ENCODE data around the gene AKT2.

The AKT2 gene

DNA sequence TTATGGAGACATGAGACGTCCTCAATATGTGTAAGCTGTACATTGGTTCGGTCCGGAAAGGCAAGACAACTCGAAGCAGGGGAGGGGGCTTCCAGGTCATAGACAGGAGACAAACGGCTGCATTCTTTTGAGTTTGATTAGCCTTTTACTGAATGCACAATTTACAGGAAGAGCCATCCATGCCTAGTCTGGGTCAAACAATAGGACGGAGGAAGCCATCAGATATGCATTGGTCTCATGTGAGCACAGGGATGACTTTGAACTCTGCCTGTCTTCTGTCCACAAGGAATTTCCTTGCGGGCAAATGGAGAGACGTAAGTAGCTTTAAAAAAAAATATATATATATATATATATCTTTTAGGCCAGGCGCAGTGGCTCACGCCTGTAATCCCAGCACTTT, 56.8 kb downstream of the AKT2 start:
- TF ChIP-seq, protein P1, sequence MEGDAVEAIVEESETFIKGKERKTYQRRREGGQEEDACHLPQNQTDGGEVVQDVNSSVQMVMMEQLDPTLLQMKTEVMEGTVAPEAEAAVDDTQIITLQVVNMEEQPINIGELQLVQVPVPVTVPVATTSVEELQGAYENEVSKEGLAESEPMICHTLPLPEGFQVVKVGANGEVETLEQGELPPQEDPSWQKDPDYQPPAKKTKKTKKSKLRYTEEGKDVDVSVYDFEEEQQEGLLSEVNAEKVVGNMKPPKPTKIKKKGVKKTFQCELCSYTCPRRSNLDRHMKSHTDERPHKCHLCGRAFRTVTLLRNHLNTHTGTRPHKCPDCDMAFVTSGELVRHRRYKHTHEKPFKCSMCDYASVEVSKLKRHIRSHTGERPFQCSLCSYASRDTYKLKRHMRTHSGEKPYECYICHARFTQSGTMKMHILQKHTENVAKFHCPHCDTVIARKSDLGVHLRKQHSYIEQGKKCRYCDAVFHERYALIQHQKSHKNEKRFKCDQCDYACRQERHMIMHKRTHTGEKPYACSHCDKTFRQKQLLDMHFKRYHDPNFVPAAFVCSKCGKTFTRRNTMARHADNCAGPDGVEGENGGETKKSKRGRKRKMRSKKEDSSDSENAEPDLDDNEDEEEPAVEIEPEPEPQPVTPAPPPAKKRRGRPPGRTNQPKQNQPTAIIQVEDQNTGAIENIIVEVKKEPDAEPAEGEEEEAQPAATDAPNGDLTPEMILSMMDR (IDR thresholded peaks at IDR 0.05; ENCODE audit: low read depth, low read length) = no peak
- DNase-seq (ENCODE audit: extremely low read depth, low read depth) = no peak

DNA sequence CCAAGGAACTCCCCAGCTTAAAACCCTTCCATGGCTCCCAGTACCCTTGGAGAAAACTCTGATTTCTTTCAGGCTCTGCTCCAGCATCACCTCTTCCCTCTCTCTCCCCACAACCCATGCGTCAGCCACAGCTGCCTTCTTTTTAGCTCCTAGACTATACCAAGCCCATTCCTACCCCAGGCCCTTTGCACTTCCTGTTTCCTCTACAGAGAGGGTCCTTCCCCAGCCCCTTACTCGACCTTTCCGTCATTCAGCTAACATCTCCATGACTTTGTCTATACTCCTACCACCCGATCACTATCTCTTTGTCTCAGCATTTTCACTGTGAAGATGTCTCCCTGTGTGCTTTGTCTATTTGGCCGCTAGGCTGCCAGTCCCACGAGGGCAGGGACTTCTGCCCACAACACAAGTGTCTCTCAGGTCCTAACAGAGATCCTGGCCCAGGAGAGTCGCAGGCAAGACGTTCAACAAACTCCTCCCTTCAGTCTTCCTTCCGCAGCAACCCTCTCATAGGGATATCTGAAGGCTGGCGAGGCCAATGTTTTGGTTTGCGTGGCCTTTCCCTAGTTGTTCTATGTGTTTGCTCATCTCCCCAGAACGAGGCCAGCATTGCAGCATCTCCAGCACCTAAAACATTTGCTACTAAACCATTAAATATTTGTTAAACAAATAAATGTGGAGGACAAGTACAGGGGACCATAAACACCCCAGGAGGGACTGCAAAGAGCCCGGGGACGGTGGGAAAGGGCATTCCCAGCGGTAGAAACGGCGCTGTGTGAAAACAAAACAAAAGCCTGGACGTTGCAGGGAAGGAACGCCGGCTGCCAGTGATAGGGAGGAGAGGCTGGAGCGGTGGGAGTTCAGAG, 59.5 kb downstream of the AKT2 start:
- TF ChIP-seq, protein P1 (IDR thresholded peaks at IDR 0.05; ENCODE audit: low read depth, low read length) = peak; percentile 3; the same call in 1 of the 2 replicates
- DNase-seq (ENCODE audit: extremely low read depth, low read depth) = no peak

DNA sequence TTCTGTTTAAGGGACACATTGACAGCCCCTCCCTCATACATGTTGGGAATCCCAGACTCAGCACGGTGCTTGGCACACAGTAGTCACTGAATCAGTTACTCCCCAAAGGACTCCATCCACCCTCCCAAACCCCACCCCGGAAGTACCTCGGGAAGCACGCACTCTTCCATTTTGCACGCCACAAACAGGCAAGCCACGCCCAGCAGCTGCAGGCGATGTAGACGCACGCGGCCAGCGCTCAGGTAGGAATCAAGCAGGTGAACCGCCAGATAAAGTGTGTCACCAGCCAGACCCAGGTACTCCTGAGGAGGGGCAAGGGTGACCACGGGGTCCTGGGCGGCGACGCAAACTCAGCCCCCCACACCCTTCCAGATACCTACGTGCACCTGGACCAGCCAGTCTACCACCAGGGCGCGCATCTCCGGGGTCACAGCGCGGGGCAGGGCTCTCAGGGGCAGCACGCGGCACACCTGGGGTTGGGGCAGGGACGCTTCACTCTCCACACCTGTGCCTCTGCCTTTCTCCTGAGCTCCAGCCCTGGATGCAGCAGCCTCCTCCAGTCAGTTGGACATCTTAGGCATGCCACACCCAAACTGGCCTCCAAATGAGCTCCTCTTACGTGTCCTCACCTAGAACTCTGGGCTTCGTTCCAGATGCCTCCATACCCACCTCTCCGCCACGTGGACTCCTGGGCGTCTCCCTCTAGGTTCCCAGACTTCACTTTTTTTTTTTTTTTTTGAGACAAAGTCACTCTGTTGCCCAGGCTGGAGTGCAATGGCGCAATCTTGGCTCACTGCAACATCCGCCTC, 60.6 kb downstream of the AKT2 start:
- TF ChIP-seq, protein P1 (IDR thresholded peaks at IDR 0.05; ENCODE audit: low read depth, low read length) = no peak

GRCh38 chr19:40223135-40223822, 61.9 kb downstream of the AKT2 start:
- DNase-seq (ENCODE audit: extremely low read depth, low read depth) = no peak
- TF ChIP-seq, protein P1 (IDR thresholded peaks at IDR 0.05; ENCODE audit: low read depth, low read length) = no peak

More for the DNA sequence above, 60.6 kb downstream of the AKT2 start:
- DNase-seq (ENCODE audit: extremely low read depth, low read depth) = no peak

- TF ChIP-seq, protein P1 (IDR thresholded peaks at IDR 0.05; ENCODE audit: low read depth, low read length) = peak; percentile 80
- peak; percentile 73 for DNase-seq (ENCODE audit: extremely low read depth, low read depth)
These were observed 63.1 kb downstream of the AKT2 start for GRCh38 chr19:40221858-40222619.

- TF ChIP-seq, protein P1 (IDR thresholded peaks at IDR 0.05; ENCODE audit: low read depth, low read length) = no peak
- DNase-seq (ENCODE audit: extremely low read depth, low read depth) = no peak
These were observed 64.5 kb downstream of the AKT2 start for GRCh38 chr19:40220674-40221073.
